ENCODE measurements around the gene KRTAP9-8. TPM values are rescaled to one million over a fixed set of nuclear protein-coding genes. Genes with fewer than 3 reads are reported as not detected.
"Not testable (repeated sequence)": the region's sequence is repeated elsewhere in the genome, so short reads cannot be mapped to it uniquely, and the experiment has no call there.

Gene KRTAP9-8
- total and polyA plus RNA-seq, 7 experiments from 2014 or later: not detected

GRCh38 chr17:41265078-41265477 lies 27.3 kb downstream of the KRTAP9-8 start, which contains the start of gene KRTAP9-6:
Gene KRTAP9-6 (plus strand): TSS chr17:41265378. CDS start chr17:41265378, 0 bp downstream.
- Histone ChIP-seq H3K4me3 (ENCODE audit: low read length) (no peak within 1 kb of the TSS), H3K27ac (ENCODE audit: low read depth, low read length) (no peak within 1 kb of the TSS), H3K4me1 (ENCODE audit: control insufficient read depth in 2 of 2, insufficient read depth in 2 of 2, low read length in 2 of 2) (no peaks in the 10 kb centered on the region), H3K9me3 (ENCODE audit: control insufficient read depth in 2 of 3, low read length in 3 of 3) (no peaks in the 10 kb centered on the region), H3K27me3 (ENCODE audit: control insufficient read depth in 2 of 2, insufficient read depth in 2 of 2, low read length in 2 of 2) (no peaks in the 10 kb centered on the region), H3K36me3 (ENCODE audit: control insufficient read depth in 2 of 3, insufficient read depth in 3 of 3, low read length in 3 of 3) (no peaks in the 10 kb centered on the region)
- peaks cover 0 to 27% (median 15%) of the 10 kb centered on the region in 7 donors for H3K4me1 Mint-ChIP-seq
- peaks cover 0 to 30% (median 5%) of the 10 kb centered on the region in 5 donors for H3K27me3 Mint-ChIP-seq
- ATAC-seq: no peak
- DNase-seq: no peak
- no peaks in the 10 kb centered on the region for H3K36me3 Mint-ChIP-seq
- CTCF ChIA-PET: no interaction called here
- H3K9me3 Mint-ChIP-seq: no peaks in the 10 kb centered on the region
- no peak within 1 kb of the TSS for H3K27ac Mint-ChIP-seq
- POLR2A ChIA-PET: no interaction called here
- intact Hi-C loops (cut with micrococcal nuclease): no loop called here
- H3K4me3 Mint-ChIP-seq: no peak within 1 kb of the TSS

- ATAC-seq: no peak
- intact Hi-C loops (cut with micrococcal nuclease): no loop called here
- H3K36me3 ChIP-seq (ENCODE audit: control insufficient read depth in 2 of 3, insufficient read depth in 3 of 3, low read length in 3 of 3): no peaks in the 10 kb centered on the region
- no peaks in the 10 kb centered on the region for H3K9me3 ChIP-seq (ENCODE audit: control insufficient read depth in 2 of 3, low read length in 3 of 3)
- ChIA-PET POLR2A (no interaction called here), CTCF (no interaction called here)
- peaks cover 0 to 22% (median 5%) of the 10 kb centered on the region in 5 donors for H3K27me3 Mint-ChIP-seq
- no peak overlapping the region for H3K27ac Mint-ChIP-seq
- no peaks in the 10 kb centered on the region for H3K9me3 Mint-ChIP-seq
- H3K4me3 Mint-ChIP-seq: no peak overlapping the region
- no peak overlapping the region for H3K4me3 ChIP-seq (ENCODE audit: low read length)
- no peaks in the 10 kb centered on the region for H3K27me3 ChIP-seq (ENCODE audit: control insufficient read depth in 2 of 2, insufficient read depth in 2 of 2, low read length in 2 of 2)
- H3K27ac ChIP-seq (ENCODE audit: low read depth, low read length): no peak overlapping the region
- no peaks in the 10 kb centered on the region for H3K4me1 ChIP-seq (ENCODE audit: control insufficient read depth in 2 of 2, insufficient read depth in 2 of 2, low read length in 2 of 2)
- peaks cover 0 to 22% (median 8%) of the 10 kb centered on the region in 7 donors for H3K4me1 Mint-ChIP-seq
- no peaks in the 10 kb centered on the region for H3K36me3 Mint-ChIP-seq
- no peak for DNase-seq
Observed at GRCh38 chr17:41267711-41268110, 29.9 kb downstream of the KRTAP9-8 start.

- CTCF ChIA-PET; H3K27me3 Mint-ChIP-seq; H3K36me3 ChIP-seq (ENCODE audit: control insufficient read depth in 2 of 3, insufficient read depth in 3 of 3, low read length in 3 of 3); H3K27me3 ChIP-seq (ENCODE audit: control insufficient read depth in 2 of 2, insufficient read depth in 2 of 2, low read length in 2 of 2); H3K9me3 Mint-ChIP-seq; H3K4me3 ChIP-seq (ENCODE audit: low read length); H3K36me3 Mint-ChIP-seq; H3K4me1 ChIP-seq (ENCODE audit: control insufficient read depth in 2 of 2, insufficient read depth in 2 of 2, low read length in 2 of 2); H3K4me3 Mint-ChIP-seq; ATAC-seq; H3K9me3 ChIP-seq (ENCODE audit: control insufficient read depth in 2 of 3, low read length in 3 of 3); H3K27ac ChIP-seq (ENCODE audit: low read depth, low read length); intact Hi-C loops (cut with micrococcal nuclease); DNase-seq; POLR2A ChIA-PET; H3K27ac Mint-ChIP-seq: not testable (repeated sequence)
- peaks cover 0 to 20% (median 2%) of the 10 kb centered on the region in 7 donors for H3K4me1 Mint-ChIP-seq
Observed at GRCh38 chr17:41271323-41271722, 33.5 kb downstream of the KRTAP9-8 start.

GRCh38 chr17:41271858-41272257 lies 34.1 kb downstream of the KRTAP9-8 start:
- H3K9me3 ChIP-seq (ENCODE audit: control insufficient read depth in 2 of 3, low read length in 3 of 3): no peaks in the 10 kb centered on the region
- ChIA-PET CTCF (no interaction called here), POLR2A (no interaction called here)
- H3K9me3 Mint-ChIP-seq: no peaks in the 10 kb centered on the region
- ATAC-seq (no peak), DNase-seq (no peak)
- H3K4me1 Mint-ChIP-seq: peaks cover 0 to 21% (median 2%) of the 10 kb centered on the region in 7 donors
- no peaks in the 10 kb centered on the region for H3K36me3 ChIP-seq (ENCODE audit: control insufficient read depth in 2 of 3, insufficient read depth in 3 of 3, low read length in 3 of 3)
- no peak overlapping the region for H3K27ac ChIP-seq (ENCODE audit: low read depth, low read length)
- H3K4me1 ChIP-seq (ENCODE audit: control insufficient read depth in 2 of 2, insufficient read depth in 2 of 2, low read length in 2 of 2): no peaks in the 10 kb centered on the region
- no peaks in the 10 kb centered on the region for H3K27me3 ChIP-seq (ENCODE audit: control insufficient read depth in 2 of 2, insufficient read depth in 2 of 2, low read length in 2 of 2)
- no peak overlapping the region for H3K27ac Mint-ChIP-seq
- intact Hi-C loops (cut with micrococcal nuclease): no loop called here
- no peaks in the 10 kb centered on the region for H3K36me3 Mint-ChIP-seq
- H3K27me3 Mint-ChIP-seq: peaks cover 4 to 10% (median 5%) of the 10 kb centered on the region in 5 donors
- H3K4me3 ChIP-seq (ENCODE audit: low read length): no peak overlapping the region
- H3K4me3 Mint-ChIP-seq: no peak overlapping the region

GRCh38 chr17:41275648-41276190 lies 37.9 kb downstream of the KRTAP9-8 start, which contains the start of gene KRTAP9-7:
Gene KRTAP9-7 (plus strand): TSS chr17:41275698. CDS start chr17:41275698, 0 bp downstream.
- H3K9me3 Mint-ChIP-seq; H3K4me1 ChIP-seq (ENCODE audit: control insufficient read depth in 2 of 2, insufficient read depth in 2 of 2, low read length in 2 of 2); H3K36me3 Mint-ChIP-seq; DNase-seq; H3K4me3 ChIP-seq (ENCODE audit: low read length); ATAC-seq; H3K27ac ChIP-seq (ENCODE audit: low read depth, low read length); intact Hi-C loops (cut with micrococcal nuclease); H3K9me3 ChIP-seq (ENCODE audit: control insufficient read depth in 2 of 3, low read length in 3 of 3); H3K36me3 ChIP-seq (ENCODE audit: control insufficient read depth in 2 of 3, insufficient read depth in 3 of 3, low read length in 3 of 3); H3K27me3 ChIP-seq (ENCODE audit: control insufficient read depth in 2 of 2, insufficient read depth in 2 of 2, low read length in 2 of 2); H3K4me3 Mint-ChIP-seq; H3K27ac Mint-ChIP-seq; CTCF ChIA-PET: not testable (repeated sequence)
- H3K27me3 Mint-ChIP-seq: peaks cover 4 to 16% (median 6%) of the 10 kb centered on the region in 5 donors
- POLR2A ChIA-PET: interaction anchor here (0.6 kb wide), 1 partner anchor 14 kb away, joined by 3 read pairs; no protein-coding TSS in a partner anchor
- H3K4me1 Mint-ChIP-seq: peaks cover 0 to 12% (median 2%) of the 10 kb centered on the region in 7 donors

- no peak overlapping the region for H3K4me3 ChIP-seq (ENCODE audit: low read length)
- H3K36me3 ChIP-seq (ENCODE audit: control insufficient read depth in 2 of 3, insufficient read depth in 3 of 3, low read length in 3 of 3): no peaks in the 10 kb centered on the region
- ATAC-seq (no peak), DNase-seq (no peak)
- no peaks in the 10 kb centered on the region for H3K9me3 ChIP-seq (ENCODE audit: control insufficient read depth in 2 of 3, low read length in 3 of 3)
- H3K4me1 ChIP-seq (ENCODE audit: control insufficient read depth in 2 of 2, insufficient read depth in 2 of 2, low read length in 2 of 2): no peaks in the 10 kb centered on the region
- ChIA-PET POLR2A (no interaction called here), CTCF (no interaction called here)
- H3K27me3 ChIP-seq (ENCODE audit: control insufficient read depth in 2 of 2, insufficient read depth in 2 of 2, low read length in 2 of 2): no peaks in the 10 kb centered on the region
- no peak overlapping the region for H3K4me3 Mint-ChIP-seq
- H3K27ac Mint-ChIP-seq: peak overlapping the region in 1 of 9 donors; percentile 32
- H3K27me3 Mint-ChIP-seq: peaks cover 4 to 20% (median 6%) of the 10 kb centered on the region in 5 donors
- peaks cover 0 to 3% (median 0%) of the 10 kb centered on the region in 11 donors for H3K9me3 Mint-ChIP-seq
- H3K27ac ChIP-seq (ENCODE audit: low read depth, low read length): no peak overlapping the region
- H3K4me1 Mint-ChIP-seq: peaks cover 0 to 11% (median 0%) of the 10 kb centered on the region in 7 donors
- intact Hi-C loops (cut with micrococcal nuclease): loop anchor here in 1 of 2 donors (1.0 kb wide), 1 partner anchor 14 kb away; no protein-coding TSS in a partner anchor
- H3K36me3 Mint-ChIP-seq: no peaks in the 10 kb centered on the region
Observed at GRCh38 chr17:41278176-41278955, 40.6 kb downstream of the KRTAP9-8 start.

Measured in naive thymus-derived CD4-positive, alpha-beta T cell (primary cell).